HG03066 (cell line): ENCODE measurements around the gene SLC28A1.

Source experiments
- ATAC-seq: cut with Tn5 transposase; IDR thresholded peaks from one replicate; pipeline ENCODE4 v1.9.1; 2021; ENCODE audit warnings: low read depth; ENCODE audit not compliant: unreplicated experiment

Gene SLC28A1

DNA sequence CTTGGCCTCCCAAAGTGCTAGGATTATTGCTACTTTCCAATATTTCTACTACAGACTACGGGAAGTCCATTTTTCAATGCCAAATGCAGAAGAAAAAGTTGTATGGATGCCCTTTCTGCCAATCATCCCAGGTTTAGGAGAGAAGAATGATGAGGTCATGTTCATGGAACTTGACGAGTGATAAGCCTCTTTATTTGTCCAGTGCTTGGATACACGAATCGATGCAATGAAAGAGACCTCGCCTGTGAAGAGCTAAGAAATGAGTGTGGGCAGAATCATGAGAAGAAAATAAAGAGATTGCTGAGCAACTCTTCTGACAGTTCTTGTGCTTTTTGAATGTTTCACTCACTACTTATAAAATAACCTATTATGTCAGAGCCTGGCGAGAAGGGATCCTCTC lies 996 bp upstream of the SLC28A1 start:
- no peak for ATAC-seq

- ATAC-seq, result no peak
These were observed 1.3 kb downstream of the SLC28A1 start for GRCh38 chr15:84885801-84886200.

GRCh38 chr15:84886211-84886983 lies 1.9 kb downstream of the SLC28A1 start:
- no peak for ATAC-seq

- no peak for ATAC-seq
These were observed 2.5 kb downstream of the SLC28A1 start for GRCh38 chr15:84886984-84887299.

GRCh38 chr15:84887938-84888337 lies 3.5 kb downstream of the SLC28A1 start:
- no peak for ATAC-seq

DNA sequence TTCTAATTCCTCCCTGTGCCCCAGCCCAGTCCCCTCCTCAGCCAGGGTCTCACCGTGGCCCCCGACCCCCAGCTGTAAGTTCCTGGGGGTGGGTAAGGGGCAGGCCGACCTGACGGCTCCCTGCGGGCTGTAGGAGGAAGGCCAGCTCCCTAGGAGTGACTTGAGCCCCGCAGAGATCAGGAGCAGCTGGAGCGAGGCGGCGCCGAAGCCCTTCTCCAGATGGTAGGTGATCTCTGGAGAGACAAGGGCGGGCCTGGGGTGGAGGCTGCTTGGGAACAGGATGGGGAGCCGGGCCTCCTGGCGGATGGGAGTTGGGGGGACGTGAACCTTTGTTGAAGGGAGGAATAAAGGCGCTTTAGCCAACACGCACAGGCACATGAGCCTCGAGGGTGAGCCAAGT lies 4.2 kb downstream of the SLC28A1 start:
- no peak for ATAC-seq

DNA sequence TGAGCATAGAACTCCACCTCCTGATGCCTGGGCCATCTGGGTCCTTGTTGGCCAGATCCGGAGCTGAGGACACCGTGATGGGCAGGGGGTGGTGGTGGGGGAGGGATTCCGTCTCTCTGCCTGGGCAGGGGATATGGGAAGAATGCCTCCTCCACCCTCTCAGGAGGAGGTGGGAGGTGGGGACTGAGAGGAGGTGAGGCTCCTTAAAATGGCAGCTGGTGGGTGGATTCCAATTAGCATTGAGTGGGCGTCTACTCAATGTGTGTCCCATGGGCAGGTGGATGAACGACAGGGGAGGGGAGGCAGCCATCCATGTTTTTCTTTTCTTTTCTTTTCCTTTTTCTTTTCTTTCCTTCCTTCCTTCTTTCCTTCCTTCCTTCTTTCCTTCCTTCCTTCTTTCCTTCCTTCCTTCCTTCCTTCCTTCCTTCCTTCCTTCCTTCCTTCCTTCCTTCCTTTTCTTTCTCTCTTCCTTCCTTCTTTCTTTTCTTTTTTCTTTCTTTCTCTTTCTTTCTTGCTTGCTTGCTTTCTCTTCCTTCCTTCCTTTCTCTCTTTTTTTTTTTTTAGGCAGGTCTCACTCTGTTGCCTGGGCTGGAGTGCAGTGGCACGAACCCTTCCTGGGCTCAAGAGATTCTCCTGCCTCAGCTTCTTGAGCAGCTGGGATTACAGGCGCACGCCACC lies 5.0 kb downstream of the SLC28A1 start:
- no peak for ATAC-seq

GRCh38 chr15:84889991-84890669 lies 5.7 kb downstream of the SLC28A1 start:
- ATAC-seq, result no peak

- ATAC-seq, result no peak
These were observed 6.3 kb downstream of the SLC28A1 start for GRCh38 chr15:84890670-84891162.

DNA sequence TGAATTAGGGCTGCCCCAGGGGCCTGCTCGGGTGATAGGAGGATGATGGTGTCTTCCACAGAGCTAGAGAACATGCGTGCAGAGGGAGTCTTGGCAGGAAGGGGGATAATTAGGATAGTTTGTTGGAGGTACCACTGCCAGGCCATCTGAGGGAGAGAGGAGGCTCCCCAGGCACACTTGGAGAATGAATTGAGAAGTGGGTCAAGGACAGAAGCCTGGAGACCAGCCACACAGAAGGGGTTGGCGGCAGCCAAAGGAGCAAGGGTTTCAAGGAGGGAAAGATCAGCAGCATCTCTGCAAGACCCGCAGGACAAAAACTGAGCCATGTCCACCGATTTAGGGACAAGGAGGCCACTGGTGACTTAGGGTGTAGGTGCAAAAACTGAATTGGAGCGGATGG lies 6.9 kb downstream of the SLC28A1 start:
- no peak for ATAC-seq

DNA sequence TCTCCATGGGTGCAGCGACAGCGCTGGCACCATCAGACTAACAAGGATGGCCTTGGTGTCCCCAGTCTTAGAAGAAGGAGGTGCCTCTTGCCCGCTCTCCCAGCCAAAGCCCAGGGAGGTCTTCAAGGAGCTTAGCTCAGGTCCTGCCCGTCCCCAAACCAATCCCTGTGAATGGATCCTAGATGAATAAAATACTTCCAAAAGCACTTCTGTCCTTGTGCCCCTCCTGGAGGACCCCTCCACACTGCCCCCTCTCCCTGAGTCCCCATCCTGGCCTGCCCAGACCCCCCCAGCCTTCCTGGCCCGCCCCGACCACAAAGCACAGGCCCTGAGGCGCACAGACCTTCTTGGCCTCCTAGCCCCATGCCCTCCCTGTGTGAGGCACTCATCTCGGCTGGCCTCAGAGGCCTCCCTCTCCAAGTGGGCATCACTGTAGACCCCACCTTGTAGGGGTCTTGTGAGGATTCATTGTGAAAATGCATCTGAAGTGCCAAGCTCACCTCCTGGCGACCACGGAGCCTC lies 8.4 kb downstream of the SLC28A1 start:
- no peak for ATAC-seq

DNA sequence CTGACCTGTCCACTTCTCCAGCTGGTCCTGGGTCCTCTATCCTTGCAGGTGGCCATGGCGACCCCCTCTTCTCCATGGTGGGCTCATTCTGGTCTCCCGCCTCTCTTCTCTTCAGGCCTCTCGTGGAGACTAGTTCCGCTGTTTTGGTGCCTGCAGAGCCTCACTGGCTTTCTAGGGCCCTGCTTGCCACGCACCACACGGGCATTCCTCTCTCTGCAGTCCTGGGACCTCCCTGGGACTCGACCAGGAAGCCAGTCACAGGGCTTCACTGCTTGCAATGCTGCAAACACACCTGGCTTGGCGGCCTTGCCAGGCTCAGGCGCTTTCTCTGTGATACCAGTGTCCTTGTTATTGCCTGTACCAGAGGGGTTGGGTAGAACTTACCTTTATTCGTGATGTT lies 9.1 kb downstream of the SLC28A1 start:
- no peak for ATAC-seq

DNA sequence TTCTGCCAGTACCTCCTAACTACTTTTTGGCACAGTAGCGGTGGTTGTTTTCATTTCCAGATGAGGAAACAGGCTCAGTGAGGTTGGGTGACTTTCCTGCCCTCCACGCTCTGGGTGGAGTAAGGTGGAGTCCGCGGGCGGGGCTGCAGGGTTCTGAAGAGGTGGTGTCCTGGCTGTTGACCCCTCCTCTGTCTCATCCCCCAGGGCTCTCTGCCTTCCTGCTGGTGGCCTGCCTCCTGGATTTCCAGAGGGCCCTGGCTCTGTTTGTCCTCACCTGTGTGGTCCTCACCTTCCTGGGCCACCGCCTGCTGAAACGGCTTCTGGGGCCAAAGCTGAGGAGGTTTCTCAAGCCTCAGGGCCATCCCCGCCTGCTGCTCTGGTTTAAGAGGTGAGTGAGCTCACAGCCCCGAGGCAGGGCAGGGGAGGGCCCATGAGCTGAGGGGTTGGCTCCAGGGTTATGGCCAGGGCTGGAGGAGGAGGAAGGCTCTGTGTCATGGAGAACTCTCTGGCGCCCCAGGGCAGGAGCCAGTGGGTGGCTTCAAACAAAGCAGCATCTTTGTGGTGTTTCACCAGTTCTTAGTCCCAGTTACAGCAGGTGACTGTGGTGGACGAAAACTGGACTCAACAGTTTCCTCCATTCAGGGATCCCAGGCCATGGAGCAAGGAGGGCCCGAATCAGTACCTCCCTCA lies 10.4 kb downstream of the SLC28A1 start:
- ATAC-seq, result no peak

DNA sequence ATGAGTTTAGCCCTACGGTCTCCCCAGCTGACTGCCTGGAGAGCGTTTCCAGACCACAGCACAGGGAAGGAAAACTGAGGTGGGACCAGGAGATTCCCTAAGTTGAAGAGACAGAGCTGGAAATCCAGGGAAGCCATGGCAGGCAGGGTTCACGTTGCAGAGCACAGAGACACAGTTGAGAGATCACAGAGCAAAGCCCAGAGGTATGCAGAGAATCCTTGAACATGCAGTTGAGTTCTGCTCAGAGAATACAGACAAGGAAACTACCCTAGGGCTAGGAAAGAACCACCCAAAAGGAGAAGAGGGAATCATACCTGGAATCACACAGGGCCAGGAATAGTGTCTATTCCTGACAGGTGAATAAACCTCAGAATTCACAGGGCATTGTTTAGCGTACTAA lies 14.3 kb downstream of the SLC28A1 start:
- no peak for ATAC-seq

GRCh38 chr15:84899750-84900149 lies 15.3 kb downstream of the SLC28A1 start:
- no peak for ATAC-seq

DNA sequence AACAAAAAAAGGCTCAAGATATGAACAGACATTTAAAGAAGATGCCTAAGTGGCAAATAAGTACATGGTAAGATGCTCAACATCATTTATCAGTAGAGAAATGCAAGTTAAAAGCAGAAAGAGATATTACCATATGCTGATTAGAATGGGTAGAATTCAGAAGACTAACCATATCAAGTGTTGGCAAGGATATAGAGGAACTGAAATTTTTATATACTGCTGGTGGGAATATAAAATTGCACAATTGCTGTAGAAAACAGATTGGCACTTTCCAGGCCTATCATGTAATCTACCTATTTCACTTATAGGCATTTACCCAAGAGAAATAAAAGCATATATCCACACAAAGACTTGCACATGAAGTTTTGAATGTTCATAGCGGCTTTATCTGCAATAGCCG lies 17.1 kb downstream of the SLC28A1 start:
- no peak for ATAC-seq

GRCh38 chr15:84903751-84904150 lies 19.3 kb downstream of the SLC28A1 start:
- no peak for ATAC-seq

DNA sequence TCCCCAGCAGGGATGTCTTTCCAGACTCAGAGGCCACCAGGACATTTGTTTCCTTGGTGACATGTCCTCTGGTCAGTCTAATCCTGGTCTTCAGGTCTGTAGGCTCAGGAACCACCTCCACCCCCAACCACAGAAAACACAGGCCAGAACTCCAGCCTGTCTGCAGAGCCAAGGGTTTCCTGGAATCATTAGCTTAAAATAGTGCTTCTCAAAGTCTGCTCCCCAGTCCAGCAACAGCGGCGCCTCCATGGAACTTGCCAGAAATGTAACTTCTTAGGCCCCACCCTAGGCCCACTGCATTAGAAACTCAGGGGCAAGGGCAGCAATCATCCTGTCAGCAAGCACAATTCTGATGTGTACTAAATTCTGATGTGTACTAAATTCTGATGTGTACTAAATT lies 20.0 kb downstream of the SLC28A1 start:
- no peak for ATAC-seq

DNA sequence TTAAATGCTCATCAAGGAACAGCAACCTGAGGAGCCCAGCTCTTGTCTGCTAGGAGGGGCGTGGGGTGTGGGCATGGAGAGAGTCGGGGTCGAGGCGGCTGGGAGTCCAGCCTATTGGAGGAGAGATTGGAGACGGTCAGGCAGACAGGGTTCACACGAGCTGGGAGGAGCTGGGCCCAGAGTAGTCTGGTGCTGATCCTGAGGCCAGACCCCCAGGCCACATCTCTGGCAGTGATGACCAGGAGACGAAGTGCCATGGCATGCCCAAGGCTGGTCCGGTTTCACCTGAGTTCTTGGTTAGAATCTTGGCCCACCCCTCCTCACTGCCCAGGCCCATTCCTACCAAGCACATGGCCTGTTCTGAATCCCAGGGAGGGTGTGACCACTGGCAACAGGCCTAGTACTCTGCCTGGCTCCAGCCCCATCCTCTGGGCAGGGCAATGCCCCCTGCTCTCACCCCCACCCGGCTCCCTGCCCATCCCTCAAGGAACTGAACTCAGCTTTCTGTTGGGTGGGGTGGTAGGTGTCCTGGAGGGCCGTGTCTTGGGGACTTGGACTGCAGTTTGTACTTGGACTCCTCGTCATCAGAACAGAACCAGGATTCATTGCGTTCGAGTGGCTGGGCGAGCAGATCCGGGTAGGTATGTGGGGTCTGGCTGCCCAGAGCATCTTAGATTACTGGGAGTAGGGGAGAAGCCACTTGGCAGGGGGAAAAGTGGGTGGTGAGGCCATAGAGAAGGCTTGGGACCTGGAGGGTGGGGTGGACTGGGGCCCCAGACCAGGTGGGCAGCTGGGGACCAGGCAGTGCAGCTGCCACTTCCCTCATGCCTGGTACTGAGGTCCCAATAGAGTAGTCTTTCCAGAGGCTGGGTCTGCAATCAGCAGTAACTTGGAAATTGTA lies 20.8 kb downstream of the SLC28A1 start:
- ATAC-seq, result no peak

- no peak for ATAC-seq
These were observed 23.3 kb downstream of the SLC28A1 start for GRCh38 chr15:84907731-84908130.
